GM06990 (cell line): ENCODE data around the gene CASQ2.

Experiments
- DNase-seq: peaks from one replicate; pipeline ENCODE4 v3.0.0-alpha.2; 2011; ENCODE audit not compliant: insufficient read length; ENCODE audit errors: extremely low read depth
- H3K27me3 ChIP-seq: replicated peaks from 2 replicates; pipeline ENCODE4 v1.6.0; 2011; ENCODE audit warnings: low read length; ENCODE audit not compliant: control insufficient read depth, insufficient read depth
- H3K36me3 ChIP-seq: 2 replicates; pipeline ENCODE4 v1.5.1; 2011; ENCODE audit warnings: low read length; ENCODE audit not compliant: control insufficient read depth, insufficient read depth
- H3K4me3 ChIP-seq: replicated peaks from 2 replicates; pipeline ENCODE4 v1.5.1; 2011; ENCODE audit warnings: low read depth, mild to moderate bottlenecking, control low read depth, low read length
- TF ChIP-seq, protein P1 (sequence below): IDR thresholded peaks from 2 replicates; pipeline ENCODE4 v1.5.1; 2011; ENCODE audit warnings: low read length, control low read depth, mild to moderate bottlenecking, inconsistent platforms; ENCODE audit not compliant: insufficient read depth, poor library complexity, severe bottlenecking

Gene CASQ2

DNA sequence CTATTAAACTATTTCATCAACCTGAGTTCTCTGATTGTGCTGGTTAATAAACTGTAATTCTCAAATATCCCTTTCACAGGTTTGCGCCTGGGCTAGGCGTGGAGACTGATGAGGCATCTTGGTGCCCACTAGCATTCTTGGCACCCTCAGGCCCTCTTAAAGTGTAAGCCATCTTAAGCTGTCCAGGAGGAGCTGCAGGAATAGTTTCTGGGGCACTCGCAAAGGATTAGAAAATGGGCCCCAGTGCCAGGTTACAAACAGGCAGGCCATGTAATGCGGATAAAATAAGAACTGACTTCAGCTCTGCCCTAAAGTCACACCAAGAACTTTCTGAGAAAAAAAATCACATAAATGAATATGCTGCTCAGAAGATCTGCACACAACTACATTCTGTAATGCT, 1.1 kb downstream of the CASQ2 start:
- H3K27me3 ChIP-seq, result no peaks in the 10 kb centered on the region; the same call in 1 of the 2 replicates
- TF ChIP-seq, protein P1, sequence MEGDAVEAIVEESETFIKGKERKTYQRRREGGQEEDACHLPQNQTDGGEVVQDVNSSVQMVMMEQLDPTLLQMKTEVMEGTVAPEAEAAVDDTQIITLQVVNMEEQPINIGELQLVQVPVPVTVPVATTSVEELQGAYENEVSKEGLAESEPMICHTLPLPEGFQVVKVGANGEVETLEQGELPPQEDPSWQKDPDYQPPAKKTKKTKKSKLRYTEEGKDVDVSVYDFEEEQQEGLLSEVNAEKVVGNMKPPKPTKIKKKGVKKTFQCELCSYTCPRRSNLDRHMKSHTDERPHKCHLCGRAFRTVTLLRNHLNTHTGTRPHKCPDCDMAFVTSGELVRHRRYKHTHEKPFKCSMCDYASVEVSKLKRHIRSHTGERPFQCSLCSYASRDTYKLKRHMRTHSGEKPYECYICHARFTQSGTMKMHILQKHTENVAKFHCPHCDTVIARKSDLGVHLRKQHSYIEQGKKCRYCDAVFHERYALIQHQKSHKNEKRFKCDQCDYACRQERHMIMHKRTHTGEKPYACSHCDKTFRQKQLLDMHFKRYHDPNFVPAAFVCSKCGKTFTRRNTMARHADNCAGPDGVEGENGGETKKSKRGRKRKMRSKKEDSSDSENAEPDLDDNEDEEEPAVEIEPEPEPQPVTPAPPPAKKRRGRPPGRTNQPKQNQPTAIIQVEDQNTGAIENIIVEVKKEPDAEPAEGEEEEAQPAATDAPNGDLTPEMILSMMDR, result no peak
- H3K4me3 ChIP-seq, result no peak overlapping the region
- DNase-seq, result no peak
- H3K36me3 ChIP-seq, result no peaks in the 10 kb centered on the region

DNA sequence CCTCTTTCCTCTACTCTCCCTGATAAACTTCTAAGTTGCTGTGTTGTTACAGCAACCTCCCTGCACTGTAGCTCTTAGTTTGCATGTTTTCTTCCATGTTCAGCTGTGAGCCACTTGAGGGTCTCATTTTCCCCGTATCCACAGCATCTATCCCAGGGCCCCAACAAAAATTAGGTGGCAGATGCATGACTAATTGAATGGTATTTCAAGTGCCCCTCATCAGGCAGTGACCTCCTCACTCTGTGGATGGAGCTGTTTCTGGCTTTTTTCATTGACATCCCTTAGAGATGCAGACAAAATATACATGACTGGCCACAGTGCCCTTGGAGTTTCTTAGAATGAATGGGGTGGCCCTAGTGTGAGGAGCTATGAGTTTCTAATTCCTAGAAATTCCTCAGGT, 3.4 kb downstream of the CASQ2 start:
- TF ChIP-seq, protein P1, result no peak
- no peak overlapping the region for H3K4me3 ChIP-seq
- no peaks in the 10 kb centered on the region; the same call in 1 of the 2 replicates for H3K27me3 ChIP-seq

DNA sequence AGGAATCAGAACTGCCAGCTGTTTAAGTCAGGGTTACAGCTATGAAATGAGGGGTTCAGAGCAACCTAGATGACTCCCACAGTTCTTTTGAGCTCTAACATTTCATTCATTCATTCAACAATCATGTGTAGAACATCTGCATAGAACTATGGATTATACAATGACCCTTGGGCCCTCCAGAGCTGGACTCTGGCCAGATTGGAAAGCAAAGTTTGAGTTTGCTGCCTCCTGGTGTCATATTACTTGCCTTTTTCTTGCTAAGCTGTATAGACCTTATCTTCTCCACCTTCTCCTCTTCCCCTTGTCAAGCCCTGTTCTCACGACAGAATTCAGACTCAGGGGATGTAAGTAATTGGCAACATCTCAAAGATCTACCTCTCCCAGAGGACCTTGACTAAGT, 4.0 kb downstream of the CASQ2 start:
- H3K27me3 ChIP-seq, result no peaks in the 10 kb centered on the region; the same call in 1 of the 2 replicates
- no peak for DNase-seq
- no peaks in the 10 kb centered on the region for H3K36me3 ChIP-seq
- no peak overlapping the region for H3K4me3 ChIP-seq
- TF ChIP-seq, protein P1, result peak; percentile 47

More for the DNA sequence above, 3.4 kb downstream of the CASQ2 start:
- no peak for DNase-seq
- no peaks in the 10 kb centered on the region for H3K36me3 ChIP-seq

DNA sequence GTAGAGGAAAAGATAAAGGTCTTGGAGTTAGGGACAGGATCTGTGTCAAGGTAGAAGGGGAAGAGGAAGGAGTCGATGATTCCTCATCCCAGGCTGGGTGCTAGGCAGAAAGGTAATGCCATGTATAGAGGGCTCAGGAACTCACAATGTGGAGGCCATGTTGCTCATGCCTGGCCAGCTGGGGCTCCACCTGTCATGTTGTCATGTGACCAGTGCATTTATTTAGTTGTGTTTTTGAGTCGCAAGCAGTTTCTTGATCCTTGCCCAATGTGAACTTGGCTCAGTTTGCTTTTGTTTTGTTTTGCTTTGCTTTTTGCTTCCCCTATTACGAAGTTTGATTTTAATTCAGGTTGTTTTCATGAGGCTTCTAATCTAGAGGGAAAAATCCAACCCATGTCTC, 5.7 kb downstream of the CASQ2 start:
- H3K27me3 ChIP-seq, result no peaks in the 10 kb centered on the region; the same call in 1 of the 2 replicates
- TF ChIP-seq, protein P1, result no peak
- no peak for DNase-seq
- no peaks in the 10 kb centered on the region for H3K36me3 ChIP-seq
- H3K4me3 ChIP-seq, result no peak overlapping the region

DNA sequence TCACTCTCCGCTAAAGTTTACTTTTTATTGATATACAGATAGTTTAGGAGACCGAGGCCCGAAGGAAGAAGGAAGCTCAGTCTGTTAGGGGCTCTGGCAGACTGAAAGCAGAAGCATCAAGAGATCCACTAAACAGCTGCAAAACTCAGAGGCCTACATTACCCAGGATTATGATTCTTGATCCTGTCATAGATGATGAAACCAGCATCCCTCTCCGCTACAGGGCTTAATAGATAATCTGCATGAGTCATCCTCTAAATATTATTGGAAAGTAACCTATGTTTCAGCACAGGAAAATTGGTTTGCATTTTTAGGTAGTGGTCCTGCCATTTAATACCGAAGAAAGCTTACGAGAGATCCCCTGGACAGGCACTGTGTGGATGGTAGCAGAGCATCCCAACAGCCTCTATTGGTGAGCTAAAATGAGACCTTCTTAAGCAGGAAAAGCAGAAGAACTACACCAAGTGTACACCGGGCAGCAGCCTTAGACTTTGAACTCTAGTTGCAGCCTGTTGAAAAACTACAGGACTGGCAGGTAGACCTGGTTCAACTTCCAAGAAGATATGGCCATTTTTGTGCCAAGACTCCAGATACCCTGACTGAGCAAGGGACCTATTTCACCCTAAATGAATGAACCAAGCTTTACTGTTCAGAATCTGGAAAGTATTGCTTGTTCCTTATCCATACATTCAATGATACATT, 6.8 kb downstream of the CASQ2 start:
- TF ChIP-seq, protein P1, result no peak
- Histone ChIP-seq H3K4me3 (no peak overlapping the region), H3K36me3 (no peaks in the 10 kb centered on the region), H3K27me3 (no peaks in the 10 kb centered on the region; the same call in 1 of the 2 replicates)
- DNase-seq, result no peak
